PFSK-1 (cell line): ENCODE data around the gene FGF8.

Source experiments
- FOXP2 ChIP-seq: optimal IDR thresholded peaks from 2 replicates; pipeline ENCODE3; 2011; ENCODE audit warnings: borderline replicate concordance, control low read depth, inconsistent platforms; ENCODE audit not compliant: insufficient read depth; ENCODE audit errors: extremely low read length, extremely low read depth
- POLR2AphosphoS5 ChIP-seq: IDR thresholded peaks from 2 replicates; pipeline ENCODE4 v1.6.1; 2012; ENCODE audit warnings: low read depth, mild to moderate bottlenecking, control low read depth, low read length, moderate library complexity
- REST ChIP-seq, 2 experiments: IDR thresholded peaks; 2 replicates each; pipeline versions ENCODE4 v1.6.1 to v1.8.0; 2011 to 2012; ENCODE audit warnings: low read depth in 2 of 2, low read length in 2 of 2, control low read depth in 1 of 2, inconsistent platforms in 1 of 2, mild to moderate bottlenecking in 1 of 2, moderate library complexity in 1 of 2; ENCODE audit not compliant: insufficient read depth in 1 of 2
- SIN3A ChIP-seq: IDR thresholded peaks from 2 replicates; pipeline ENCODE4 v1.6.1; 2012; ENCODE audit warnings: mild to moderate bottlenecking, low read length, moderate library complexity, borderline replicate concordance; ENCODE audit not compliant: insufficient read depth
- TAF1 ChIP-seq: IDR thresholded peaks from 2 replicates; pipeline ENCODE4 v1.6.1; 2012; ENCODE audit warnings: low read length, control low read depth, borderline replicate concordance; ENCODE audit not compliant: insufficient read depth

- TF ChIP-seq POLR2AphosphoS5 (no peak), TAF1 (no peak), REST (IDR thresholded peaks at IDR 0.05; ENCODE audit: insufficient read depth in 1 of 2, low read depth in 2 of 2, low read length in 2 of 2) (no peak), SIN3A (no peak), FOXP2 (no peak)
Measured at GRCh38 chr10:101780187-101780817, 4.4 kb upstream of the FGF8 start.
